Activated CD4-positive, alpha-beta T cell treated with anti-CD3 and anti-CD28 coated beads, Interleukin-2, amount 50 U/mL, for 1 hour (primary cell): ENCODE measurements around the gene LYRM4.
A peak's percentile ranks its signal among the peaks of the same experiment; 100 is the strongest.
"Not testable (repeated sequence)": the region's sequence is repeated elsewhere in the genome, so short reads cannot be mapped to it uniquely, and the experiment has no call there.

Experiments
- DNase-seq: peaks from one replicate; pipeline ENCODE4 v3.0.0-alpha.2; 2020

Gene LYRM4

GRCh38 chr6:5139828-5140771 is 120.7 kb downstream of the LYRM4 start:
- DNase-seq: no peak

DNA sequence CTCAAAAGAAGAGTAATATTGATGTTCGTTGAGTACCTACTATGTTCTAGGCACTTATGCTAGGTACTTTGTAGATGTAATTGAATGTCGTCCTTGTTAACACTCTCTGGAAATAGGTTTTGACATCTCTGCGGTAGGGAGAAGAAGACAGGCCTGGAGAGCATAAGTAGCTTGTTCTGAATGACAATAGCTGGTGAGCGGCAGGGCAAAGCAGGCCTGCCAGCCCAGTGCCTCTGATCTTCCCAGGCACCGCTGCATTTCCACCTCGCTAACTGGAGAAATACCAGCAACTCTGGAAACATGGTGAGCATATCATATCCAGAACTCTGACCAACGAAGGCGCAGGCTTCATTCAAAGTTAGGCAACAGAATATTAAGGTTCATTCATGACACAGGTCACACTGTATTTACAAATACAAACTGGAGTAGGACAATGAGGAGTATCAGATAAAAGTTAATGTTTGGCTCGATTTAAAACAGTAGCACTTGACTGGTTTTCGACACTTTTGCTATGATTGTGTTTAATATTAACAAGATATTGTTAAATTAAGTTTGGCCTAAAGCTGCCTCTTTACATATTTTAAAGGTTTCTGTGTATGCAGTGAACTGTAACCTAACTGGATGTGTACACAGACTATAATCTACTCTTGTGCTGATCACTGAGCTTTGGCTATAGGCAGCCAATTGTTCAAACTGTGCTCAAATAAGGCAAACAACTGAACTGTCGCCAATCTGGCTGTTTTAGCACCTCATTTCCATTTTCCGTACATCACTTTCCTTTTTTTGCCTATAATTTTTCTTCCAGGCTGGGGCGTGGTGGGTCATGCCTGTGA is 121.5 kb downstream of the LYRM4 start:
- no peak for DNase-seq

DNA sequence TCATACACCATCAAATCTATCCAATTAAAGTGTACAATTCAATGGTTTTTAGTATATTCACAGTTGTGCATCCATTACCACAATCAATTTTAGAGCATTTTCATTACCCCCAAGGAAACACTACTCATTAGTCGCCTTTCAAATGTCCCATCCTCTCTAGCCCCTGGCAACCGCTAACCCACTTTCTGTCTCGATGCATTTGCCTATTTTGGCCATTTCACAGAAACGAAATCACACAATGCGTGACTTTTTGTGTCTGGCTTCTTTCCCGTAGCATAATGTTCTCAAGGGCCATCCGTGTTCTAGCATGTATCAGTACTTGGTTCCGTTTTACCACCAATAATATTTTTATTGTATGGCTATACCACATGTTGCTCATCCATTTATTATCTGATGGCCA is 123.9 kb downstream of the LYRM4 start:
- no peak for DNase-seq

GRCh38 chr6:5135788-5136376 is 124.9 kb downstream of the LYRM4 start:
- DNase-seq: peak; percentile 36

- DNase-seq: no peak
Observed at GRCh38 chr6:5133943-5134342, 126.8 kb downstream of the LYRM4 start.

GRCh38 chr6:5132731-5133130 is 128.0 kb downstream of the LYRM4 start:
- DNase-seq: no peak

GRCh38 chr6:5130135-5130866 is 130.4 kb downstream of the LYRM4 start:
- no peak for DNase-seq

DNA sequence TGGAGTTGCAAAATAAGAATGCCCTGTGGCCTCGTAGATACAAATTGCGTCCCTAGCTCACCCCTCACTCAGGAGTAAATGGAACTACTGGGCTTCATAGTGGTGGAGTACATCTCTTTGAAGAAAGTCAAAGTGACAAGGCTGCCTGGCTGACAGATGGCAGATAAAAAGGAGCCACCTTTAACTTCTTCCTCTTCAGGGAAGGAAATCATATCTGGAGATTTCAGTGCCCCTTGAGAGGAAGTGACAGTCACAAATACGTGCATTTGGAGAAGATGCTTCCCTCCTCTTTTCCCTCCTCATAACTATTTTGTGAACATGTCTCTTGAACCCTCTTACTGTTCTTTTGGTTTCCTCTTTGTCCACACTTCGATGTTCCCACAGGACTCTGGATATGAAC is 132.4 kb downstream of the LYRM4 start:
- no peak for DNase-seq

- DNase-seq: no peak
Observed at GRCh38 chr6:5127106-5127687, 133.6 kb downstream of the LYRM4 start.

DNA sequence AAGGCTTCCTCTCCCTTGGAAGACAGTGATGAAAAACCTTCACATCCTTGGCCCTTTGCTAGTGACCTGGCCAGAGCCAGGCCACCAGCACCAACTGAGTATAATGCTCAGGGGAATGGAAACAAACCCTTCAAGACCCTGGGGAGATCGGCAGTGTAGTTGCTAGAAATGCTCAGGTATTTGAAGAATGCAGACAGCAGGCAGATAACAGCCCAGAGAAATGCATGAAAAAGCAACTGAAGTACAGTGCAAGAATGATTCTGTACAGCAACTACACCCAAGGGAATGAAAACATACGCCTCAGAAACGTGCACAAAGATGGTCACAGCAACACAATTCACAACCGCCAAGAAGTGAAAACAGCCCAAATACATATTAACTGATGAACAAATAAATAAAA is 134.5 kb downstream of the LYRM4 start:
- no peak for DNase-seq

DNA sequence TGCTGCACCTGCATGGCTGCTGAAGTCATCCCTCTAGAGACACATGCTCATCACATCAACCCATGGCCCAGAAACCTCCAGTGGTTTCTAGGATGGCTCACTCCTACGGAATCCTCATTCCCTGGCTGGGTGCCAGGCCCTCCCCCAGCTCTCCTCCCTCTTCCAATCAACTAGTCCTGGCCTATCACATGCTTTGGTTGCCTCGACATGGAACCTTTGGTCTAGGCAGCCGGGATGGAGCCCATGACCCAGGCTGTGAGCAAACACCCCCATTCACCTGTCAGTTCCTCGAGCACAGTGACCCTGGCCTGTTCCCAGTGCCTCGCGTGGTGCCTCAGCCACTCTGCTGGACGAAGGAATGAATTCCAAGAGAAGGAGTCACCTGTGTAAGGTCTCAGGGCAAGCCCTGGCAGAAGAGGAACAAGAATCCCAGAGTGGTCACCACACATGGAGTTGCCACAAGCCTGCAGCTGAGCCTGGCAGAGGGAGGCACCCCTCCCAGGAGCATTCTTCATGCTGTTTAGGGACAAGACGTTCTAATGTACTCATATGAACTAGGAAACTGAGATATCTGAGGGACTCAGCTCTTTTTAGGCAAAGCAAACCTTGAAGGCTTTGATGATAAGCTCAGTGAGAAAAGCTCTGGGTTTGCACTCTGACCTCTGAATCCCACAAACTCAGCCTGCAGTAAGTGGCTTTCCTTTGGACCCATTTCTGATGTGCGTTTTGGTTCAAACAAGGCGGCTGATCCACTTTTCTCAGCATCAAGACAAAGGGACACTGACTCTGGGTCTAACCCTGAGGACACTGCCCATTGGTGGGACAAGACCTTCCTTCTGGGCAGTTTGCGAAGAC is 135.4 kb downstream of the LYRM4 start:
- no peak for DNase-seq

DNA sequence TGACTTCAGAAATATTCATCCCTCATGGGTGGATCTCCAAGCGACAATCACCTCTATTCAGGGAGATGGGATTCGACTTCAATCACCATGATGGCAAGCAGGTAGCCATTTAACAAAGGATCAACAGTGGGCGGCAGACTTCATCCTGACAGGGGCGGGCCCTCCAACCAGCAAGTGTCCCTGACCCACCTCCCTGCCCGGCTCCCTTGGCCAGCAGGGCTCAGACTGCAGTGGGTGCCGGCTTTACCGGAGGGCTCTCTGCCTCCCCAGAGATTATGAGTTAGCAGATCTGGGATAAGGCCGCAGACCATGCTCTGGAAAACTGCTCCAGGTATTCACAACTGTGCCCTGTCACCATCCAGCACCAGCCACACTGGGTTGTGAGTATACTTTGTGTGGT is 136.2 kb downstream of the LYRM4 start:
- no peak for DNase-seq

- DNase-seq: no peak
Observed at GRCh38 chr6:5123296-5124143, 137.2 kb downstream of the LYRM4 start.

- DNase-seq: no peak
Observed at GRCh38 chr6:5122504-5123112, 138.1 kb downstream of the LYRM4 start.

DNA sequence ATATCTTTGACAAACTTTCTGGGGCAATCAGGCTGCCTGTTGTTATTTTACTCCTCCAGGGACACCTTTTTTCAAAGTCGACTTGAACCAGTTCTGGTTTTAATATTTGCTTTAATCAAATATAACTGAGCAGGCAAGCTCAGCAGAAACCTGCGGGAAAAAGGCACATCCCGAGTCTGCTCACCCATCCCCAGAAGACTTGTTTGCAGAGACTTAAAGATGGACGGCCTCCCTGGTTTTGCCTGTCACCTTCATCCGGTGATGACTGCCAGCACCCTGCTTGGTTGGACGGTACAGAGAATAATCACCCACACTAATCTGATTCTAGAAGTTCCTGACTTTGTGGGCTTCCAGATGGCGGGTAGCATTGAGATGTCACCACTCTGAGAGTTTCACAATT is 138.8 kb downstream of the LYRM4 start:
- no peak for DNase-seq

DNA sequence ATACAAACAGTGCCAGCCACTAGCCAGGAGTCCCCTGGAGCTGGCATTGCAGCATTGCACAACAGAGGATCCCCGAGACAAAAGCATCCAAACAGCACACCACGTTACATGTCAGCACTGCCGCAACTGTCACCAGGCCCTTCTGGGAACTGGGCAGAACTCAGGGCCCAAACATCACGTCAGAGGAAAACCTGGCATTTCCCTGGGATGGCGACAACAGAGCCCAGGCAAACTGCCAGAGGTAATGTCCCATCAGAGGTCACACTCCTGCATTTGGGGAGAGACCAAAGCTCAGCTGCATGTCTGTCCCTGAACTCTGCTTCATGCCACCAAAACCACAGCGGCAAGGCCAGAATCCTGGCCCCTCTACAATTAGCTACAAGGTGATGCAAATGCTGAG is 139.3 kb downstream of the LYRM4 start:
- DNase-seq: no peak

DNA sequence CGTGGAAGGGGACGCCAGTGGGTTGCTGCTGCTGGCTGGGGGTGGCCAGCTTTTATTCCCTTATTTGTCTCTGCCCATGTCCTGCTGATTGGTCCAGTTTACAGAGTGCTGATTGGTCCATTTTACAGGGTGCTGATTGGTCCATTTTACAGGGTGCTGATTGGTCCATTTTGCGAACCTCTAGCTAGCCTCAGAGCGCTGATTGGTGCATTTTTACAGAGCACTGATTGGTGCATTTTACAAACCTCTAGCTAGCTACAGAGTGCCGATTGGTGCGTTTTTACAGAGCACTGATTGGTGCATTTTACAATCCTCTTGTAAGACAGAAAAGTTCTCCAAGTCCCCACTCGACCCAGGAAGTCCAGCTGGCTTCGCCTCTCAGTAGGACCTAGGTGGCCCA is 140.2 kb downstream of the LYRM4 start:
- not testable (repeated sequence) for DNase-seq

DNA sequence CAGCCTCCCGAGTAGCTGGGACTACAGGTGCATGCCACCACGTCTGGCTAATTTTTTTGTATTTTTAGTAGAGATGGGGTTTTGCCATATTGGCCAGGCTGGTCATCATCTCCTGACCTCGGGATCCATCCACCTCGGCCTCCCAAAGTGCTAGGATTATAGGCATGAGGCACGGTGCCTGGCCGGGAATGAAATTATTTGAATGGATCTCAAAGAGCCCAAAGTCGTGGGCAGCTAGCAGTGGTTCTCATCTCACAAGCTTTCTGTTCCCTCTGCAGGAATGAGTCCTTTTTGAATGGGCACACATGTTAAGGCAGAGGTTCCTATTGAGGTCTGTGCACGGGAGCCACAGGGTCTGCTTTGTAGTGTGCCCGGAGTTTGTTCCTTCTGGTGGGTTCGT is 140.7 kb downstream of the LYRM4 start:
- no peak for DNase-seq

DNA sequence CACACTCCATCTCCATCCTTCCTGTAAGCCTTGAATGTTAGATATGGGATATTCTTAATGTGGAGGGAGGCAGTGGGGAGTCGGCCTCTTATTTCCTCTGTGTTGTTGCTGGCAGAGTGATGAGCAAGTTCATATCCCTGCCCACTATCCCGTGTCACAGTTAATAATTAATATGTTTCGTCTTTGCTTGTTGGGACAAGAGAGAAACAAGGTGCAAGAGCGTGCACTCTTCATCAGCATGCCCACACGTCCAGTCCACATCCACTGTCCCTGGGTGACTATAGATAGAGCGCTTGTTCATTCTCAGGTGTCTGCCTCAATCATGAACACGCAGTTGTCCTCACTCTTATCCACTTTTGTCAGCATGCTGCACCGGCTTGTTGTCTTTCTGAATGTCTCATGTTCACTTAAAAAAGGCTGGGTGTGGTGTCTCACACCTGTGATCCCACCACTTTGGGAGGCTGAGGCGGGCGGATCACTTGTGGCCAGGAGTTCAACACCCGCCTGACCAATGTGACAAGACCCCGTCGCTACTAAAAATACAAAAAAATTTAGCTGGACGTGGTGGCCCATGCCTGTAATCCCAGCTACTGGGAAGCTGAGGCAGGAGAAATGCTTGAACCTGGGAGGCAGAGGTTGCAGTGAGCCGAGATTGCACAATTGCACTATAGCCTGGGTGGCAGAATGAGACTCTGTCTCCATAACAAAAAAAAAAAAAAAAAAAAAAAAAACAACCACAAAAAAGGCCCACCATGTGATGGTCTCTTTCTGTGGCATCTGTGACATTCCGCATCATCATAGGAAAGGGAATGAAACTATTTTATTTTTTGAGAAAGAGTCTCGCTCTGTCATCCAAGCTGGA is 141.4 kb downstream of the LYRM4 start:
- DNase-seq: no peak
